Calu3 (cell line): ENCODE measurements around the gene TXNL1. TPM values are rescaled to one million over a fixed set of nuclear protein-coding genes. Genes with fewer than 3 reads are reported as not detected.

Experiments
- BruUV-seq: library from RNA; stranded (reverse); fragments of 400-500 nt; replicated peaks from 2 replicates; lab custom pipeline; 2021; lab: Mats Ljungman, UMichigan
- CTCF ChIA-PET: fragments of 300-600 bp; sonication (Branson Sonifier 250); formaldehyde crosslinking; loops from one replicate; lab custom pipeline; 2022; ENCODE audit warnings: antibody characterized with exemption; lab: Charles Lee
- DNase-seq: peaks from one replicate; pipeline ENCODE4 v3.0.0; 2022
- H3K27ac Mint-ChIP-seq: one replicate; pipeline ENCODE4 v1.8.0; 2022; ENCODE audit warnings: mixed read lengths; ENCODE audit not compliant: unreplicated experiment
- H3K27me3 Mint-ChIP-seq: one replicate; pipeline ENCODE4 v1.8.0; 2022; ENCODE audit warnings: mixed read lengths; ENCODE audit not compliant: unreplicated experiment
- H3K36me3 Mint-ChIP-seq: one replicate; pipeline ENCODE4 v1.8.0; 2022; ENCODE audit warnings: mild to moderate bottlenecking, moderate library complexity, mixed read lengths; ENCODE audit not compliant: insufficient read depth, unreplicated experiment
- H3K4me1 Mint-ChIP-seq: one replicate; pipeline ENCODE4 v1.8.0; 2022; ENCODE audit warnings: mild to moderate bottlenecking, low read depth, mixed read lengths; ENCODE audit not compliant: unreplicated experiment
- H3K4me3 Mint-ChIP-seq: one replicate; pipeline ENCODE4 v1.8.0; 2022; ENCODE audit warnings: mild to moderate bottlenecking, low read depth, moderate library complexity, mixed read lengths; ENCODE audit not compliant: unreplicated experiment
- H3K9me3 Mint-ChIP-seq: one replicate; pipeline ENCODE4 v1.8.0; 2022; ENCODE audit warnings: low read depth, mixed read lengths; ENCODE audit not compliant: unreplicated experiment
- CTCF ChIP-seq: fragments of 200-600 bp; IDR thresholded peaks from one replicate; pipeline ENCODE4 v1.8.0; 2022; ENCODE audit warnings: antibody characterized with exemption; ENCODE audit not compliant: unreplicated experiment
- intact Hi-C: fragments of 100-400 bp; cut with micrococcal nuclease; formaldehyde crosslinking; loops from one replicate; pipeline ENCODE4 v1.10.0; 2022; ENCODE audit not compliant: unreplicated experiment
- total RNA-seq: library from RNA; stranded (reverse); gene quantifications from 2 replicates; pipeline ENCODE4 v1.2.3, GENCODE V29; 2022

Gene TXNL1
- total RNA-seq, 1 experiment from 2014 or later: 98.1 TPM

- intact Hi-C loops: no loop called here
- H3K9me3 Mint-ChIP-seq: no peaks in the 10 kb centered on the region
- no peaks in the 10 kb centered on the region for H3K27me3 Mint-ChIP-seq
- H3K4me1 Mint-ChIP-seq: peaks cover 38% of the 10 kb centered on the region
- H3K36me3 Mint-ChIP-seq: peaks cover 8% of the 10 kb centered on the region
- no peak overlapping the region for H3K27ac Mint-ChIP-seq
- no TSS peak for BruUV-seq
- no peak for TF ChIP-seq CTCF
- no peak for DNase-seq
- CTCF ChIA-PET: no interaction called here
- H3K4me3 Mint-ChIP-seq: no peak overlapping the region
Measured at GRCh38 chr18:56643381-56643780, 5.0 kb upstream of the TXNL1 start.

GRCh38 chr18:56641714-56642337, 3.4 kb upstream of the TXNL1 start:
- CTCF ChIA-PET: interaction anchor here (0.6 kb wide), 1 partner anchor 316 kb away, joined by 3 read pairs; no protein-coding TSS in a partner anchor
- DNase-seq: peak; percentile 34
- Mint-ChIP-seq H3K4me1 (peaks cover 38% of the 10 kb centered on the region), H3K36me3 (peaks cover 24% of the 10 kb centered on the region), H3K27me3 (no peaks in the 10 kb centered on the region), H3K9me3 (no peaks in the 10 kb centered on the region), H3K4me3 (no peak overlapping the region), H3K27ac (peak overlapping the region; percentile 35)
- no TSS peak for BruUV-seq
- intact Hi-C loops: no loop called here
- TF ChIP-seq CTCF: no peak

- BruUV-seq: no TSS peak
- peak overlapping the region; percentile 99 for H3K4me3 Mint-ChIP-seq
- peaks cover 27% of the 10 kb centered on the region for H3K36me3 Mint-ChIP-seq
- CTCF ChIA-PET: no interaction called here
- H3K4me1 Mint-ChIP-seq: peaks cover 53% of the 10 kb centered on the region
- H3K9me3 Mint-ChIP-seq: no peaks in the 10 kb centered on the region
- intact Hi-C loops: no loop called here
- peak overlapping the region; percentile 98 for H3K27ac Mint-ChIP-seq
- no peak for DNase-seq
- no peak for TF ChIP-seq CTCF
- no peaks in the 10 kb centered on the region for H3K27me3 Mint-ChIP-seq
Measured at GRCh38 chr18:56639571-56639970, 1.2 kb upstream of the TXNL1 start.

- Mint-ChIP-seq H3K36me3 (peaks cover 29% of the 10 kb centered on the region), H3K4me3 (peak overlapping the region; percentile 99), H3K27ac (peak overlapping the region; percentile 98), H3K27me3 (no peaks in the 10 kb centered on the region), H3K9me3 (no peaks in the 10 kb centered on the region), H3K4me1 (peaks cover 57% of the 10 kb centered on the region)
- TF ChIP-seq CTCF: no peak
- peak; percentile 9 for DNase-seq
- intact Hi-C loops: no loop called here
- CTCF ChIA-PET: no interaction called here
- BruUV-seq: TSS peak; percentile 89
Measured at GRCh38 chr18:56639104-56639381, 651 bp upstream of the TXNL1 start.
